Breast epithelium (tissue), 3 donors: Measurements from ENCODE around the gene HOXB4.

Source experiments
- POLR2A ChIP-seq: fragments of 450-650 bp; IDR thresholded peaks from one replicate; pipeline ENCODE4 v1.6.1; 2016; ENCODE audit warnings: antibody characterized with exemption, mild to moderate bottlenecking, moderate library complexity
- POLR2AphosphoS5 ChIP-seq, 3 donors: sonication (generic); formaldehyde crosslinking; IDR thresholded peaks; one replicate each; pipeline ENCODE4 v1.6.1; 2017; ENCODE audit warnings: antibody characterized with exemption in 3 of 3
- TF ChIP-seq, protein P1 (sequence below), 3 donors: fragments of 450-650 bp; IDR thresholded peaks; one replicate each; pipeline ENCODE4 v1.5.1; 2016 to 2017; ENCODE audit warnings: antibody characterized with exemption in 3 of 3, mild to moderate bottlenecking in 3 of 3, moderate library complexity in 3 of 3

DNA sequence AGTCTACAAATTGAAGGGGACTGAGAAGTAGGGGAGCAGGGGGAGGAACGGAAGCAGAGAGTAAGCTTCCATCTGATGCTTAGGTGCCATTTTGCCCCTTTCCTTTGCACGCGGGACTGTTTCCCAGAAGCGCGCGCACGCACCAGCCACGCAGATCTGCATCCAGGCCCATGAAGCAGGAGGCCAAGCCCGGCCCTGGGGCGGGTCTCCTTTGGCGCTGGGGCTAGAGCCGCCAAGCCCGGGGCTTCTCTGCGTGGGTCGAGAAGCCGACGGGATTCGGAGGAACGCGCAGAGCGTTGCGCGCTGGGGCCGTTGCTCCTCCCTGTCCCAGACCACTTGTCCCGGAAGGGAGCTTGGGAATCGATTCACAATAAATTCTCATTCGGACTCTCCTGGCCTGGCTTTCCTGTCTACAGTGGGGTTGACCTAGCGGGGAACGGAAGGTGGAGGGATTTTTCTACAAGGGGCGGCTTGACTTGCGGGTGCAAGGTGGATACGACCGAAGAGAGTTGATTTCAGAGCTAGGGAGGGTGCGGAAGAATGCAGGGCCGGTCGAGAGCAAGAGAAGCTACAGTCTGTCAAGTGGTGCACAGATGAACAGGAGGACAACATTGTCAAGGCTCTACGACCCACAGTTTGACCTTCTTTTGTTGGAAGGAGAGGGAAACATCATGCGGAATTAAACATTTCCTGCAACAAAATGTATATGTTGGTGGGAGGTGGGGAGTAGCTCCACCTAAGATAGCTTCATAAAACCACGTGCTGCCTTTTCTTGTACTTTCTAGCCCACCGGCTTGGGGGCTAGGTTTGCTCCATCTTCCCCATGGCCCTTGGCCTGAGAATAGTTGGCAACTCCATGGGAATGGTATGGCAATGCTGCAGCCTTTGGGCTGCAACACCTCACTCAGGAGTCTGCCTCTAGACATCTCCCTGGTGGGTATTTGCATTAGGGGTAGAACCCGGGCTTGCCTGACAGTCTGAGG, 43.6 kb upstream of the HOXB4 start:
- TF ChIP-seq POLR2AphosphoS5 (IDR thresholded peaks at IDR 0.05) = no peak
- TF ChIP-seq, protein P1, sequence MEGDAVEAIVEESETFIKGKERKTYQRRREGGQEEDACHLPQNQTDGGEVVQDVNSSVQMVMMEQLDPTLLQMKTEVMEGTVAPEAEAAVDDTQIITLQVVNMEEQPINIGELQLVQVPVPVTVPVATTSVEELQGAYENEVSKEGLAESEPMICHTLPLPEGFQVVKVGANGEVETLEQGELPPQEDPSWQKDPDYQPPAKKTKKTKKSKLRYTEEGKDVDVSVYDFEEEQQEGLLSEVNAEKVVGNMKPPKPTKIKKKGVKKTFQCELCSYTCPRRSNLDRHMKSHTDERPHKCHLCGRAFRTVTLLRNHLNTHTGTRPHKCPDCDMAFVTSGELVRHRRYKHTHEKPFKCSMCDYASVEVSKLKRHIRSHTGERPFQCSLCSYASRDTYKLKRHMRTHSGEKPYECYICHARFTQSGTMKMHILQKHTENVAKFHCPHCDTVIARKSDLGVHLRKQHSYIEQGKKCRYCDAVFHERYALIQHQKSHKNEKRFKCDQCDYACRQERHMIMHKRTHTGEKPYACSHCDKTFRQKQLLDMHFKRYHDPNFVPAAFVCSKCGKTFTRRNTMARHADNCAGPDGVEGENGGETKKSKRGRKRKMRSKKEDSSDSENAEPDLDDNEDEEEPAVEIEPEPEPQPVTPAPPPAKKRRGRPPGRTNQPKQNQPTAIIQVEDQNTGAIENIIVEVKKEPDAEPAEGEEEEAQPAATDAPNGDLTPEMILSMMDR (IDR thresholded peaks at IDR 0.05) = no peak
- TF ChIP-seq POLR2A = no peak
